Fibroblast of lung (primary cell): ENCODE results near the gene FREM1.

Source experiments
- CTCF ChIP-seq, 2 donors: IDR thresholded peaks in 1 of 2; conservative IDR thresholded peaks in 1 of 2; 1 replicate in 1 of 2; 2 replicates in 1 of 2; pipeline ENCODE4 v1.5.1; 2011 to 2012; ENCODE audit warnings: low read length in 2 of 2, control low read depth in 1 of 2, inconsistent platforms in 1 of 2, low read depth in 1 of 2, mild to moderate bottlenecking in 1 of 2
- EZH2 ChIP-seq: IDR thresholded peaks from 2 replicates; pipeline ENCODE4 v1.5.1; 2012; ENCODE audit warnings: low read length, control low read depth, mild to moderate bottlenecking; ENCODE audit errors: missing control alignments

GRCh38 chr9:14722391-14723035 is 187.7 kb downstream of the FREM1 start, which contains the start of gene CER1:
- TF ChIP-seq CTCF (conservative IDR thresholded peaks at IDR 0.05 in 1 of 2, IDR thresholded peaks at IDR 0.05 in 1 of 2; ENCODE audit: low read depth in 1 of 2, low read length in 2 of 2) (no peak), EZH2 (no peak)
